GM21381 (cell line): ENCODE data around the gene ADAMTS6.

Experiments used
- ATAC-seq: cut with Tn5 transposase; IDR thresholded peaks from one replicate; pipeline ENCODE4 v1.9.1; 2021; ENCODE audit warnings: mild to moderate bottlenecking, moderate library complexity; ENCODE audit not compliant: unreplicated experiment

ADAMTS6 gene

DNA sequence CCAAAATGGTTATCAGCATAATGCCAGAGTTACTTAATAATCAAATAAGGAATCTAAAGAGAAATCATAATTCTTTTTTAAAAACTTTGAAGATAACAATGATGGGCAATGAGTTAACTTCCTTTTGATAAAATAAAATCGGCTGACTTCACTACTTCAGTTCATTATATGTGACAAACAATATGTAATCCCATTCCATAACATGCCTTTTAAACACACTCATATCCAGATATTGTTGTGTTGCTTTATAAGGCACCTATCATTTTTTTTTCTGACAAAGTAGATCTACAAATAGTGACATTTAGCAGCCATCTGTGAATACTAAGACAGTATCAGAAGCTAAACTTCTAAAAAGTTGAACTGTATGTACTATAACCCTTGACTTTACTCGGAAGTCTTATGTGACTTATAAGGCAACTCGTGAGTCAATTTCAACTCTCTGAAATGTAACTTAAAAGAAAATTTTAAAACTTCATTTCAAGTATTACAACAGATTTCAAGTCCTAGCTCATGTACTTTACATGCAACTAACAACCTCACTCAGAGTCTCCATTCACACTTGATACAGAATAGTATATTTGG is 7.5 kb downstream of the ADAMTS6 start:
- ATAC-seq = no peak

DNA sequence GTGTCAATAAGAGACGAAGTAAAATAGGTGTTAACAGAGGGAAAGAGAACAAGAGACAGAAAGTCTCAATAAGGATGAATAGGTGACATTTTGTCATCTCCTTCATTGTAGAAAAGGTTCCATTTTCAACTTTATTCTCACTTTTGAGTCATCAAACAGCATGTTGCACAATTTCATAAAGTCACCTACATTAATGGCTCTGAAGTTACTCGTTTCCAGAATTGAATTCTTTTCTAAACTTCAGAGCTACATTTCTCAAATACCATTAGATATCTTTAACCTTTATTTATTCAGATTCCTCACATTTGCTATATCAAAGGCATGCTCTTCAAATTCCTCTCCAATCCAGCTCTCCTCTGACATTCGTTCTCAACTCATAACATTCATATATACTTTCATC is 13.1 kb downstream of the ADAMTS6 start:
- ATAC-seq = no peak

DNA sequence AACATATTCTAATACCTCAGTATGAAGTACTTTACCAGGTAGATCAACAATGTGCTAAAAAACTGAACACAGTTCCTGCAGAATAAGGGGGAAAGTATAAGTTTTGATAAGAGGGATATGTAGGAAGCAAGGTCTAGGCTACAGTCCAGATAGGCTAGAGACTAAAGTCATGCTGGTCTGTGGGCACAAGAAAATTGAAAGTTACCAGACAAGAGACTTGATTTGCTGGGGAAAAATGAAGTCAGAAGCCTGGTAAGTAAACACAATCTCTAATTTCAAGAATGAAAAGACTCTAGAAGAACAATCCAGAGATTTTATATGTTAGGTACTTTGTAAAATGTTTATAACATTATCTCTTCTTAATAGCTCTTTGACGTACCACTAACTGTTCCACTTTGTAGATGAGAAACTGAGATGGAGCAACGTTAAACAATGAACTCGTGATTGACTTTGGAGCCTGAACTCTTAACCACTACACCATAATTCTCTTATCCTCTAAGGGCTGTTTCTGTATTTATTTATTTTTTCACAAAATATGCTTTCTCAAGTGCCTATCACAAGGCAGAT is 19.5 kb downstream of the ADAMTS6 start:
- ATAC-seq = no peak

DNA sequence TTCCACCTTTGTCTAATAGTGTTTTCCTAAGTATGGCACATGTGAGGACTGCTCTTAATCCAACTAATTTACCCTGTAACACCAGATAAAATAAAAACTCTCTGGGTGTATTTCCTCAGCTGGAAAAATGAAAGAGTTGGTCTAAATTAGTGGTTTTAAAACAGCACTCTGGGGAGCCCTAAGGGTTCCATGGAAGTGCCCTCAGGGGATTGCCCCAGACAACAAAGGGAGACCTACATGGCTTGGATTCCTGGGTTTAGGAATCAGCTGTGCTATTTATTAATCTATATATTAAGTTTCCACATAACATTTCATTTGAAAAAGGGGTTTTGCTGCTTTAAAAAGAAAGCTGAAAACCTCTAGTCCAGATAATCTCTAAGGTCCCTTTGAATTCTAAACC is 20.2 kb downstream of the ADAMTS6 start:
- no peak for ATAC-seq

DNA sequence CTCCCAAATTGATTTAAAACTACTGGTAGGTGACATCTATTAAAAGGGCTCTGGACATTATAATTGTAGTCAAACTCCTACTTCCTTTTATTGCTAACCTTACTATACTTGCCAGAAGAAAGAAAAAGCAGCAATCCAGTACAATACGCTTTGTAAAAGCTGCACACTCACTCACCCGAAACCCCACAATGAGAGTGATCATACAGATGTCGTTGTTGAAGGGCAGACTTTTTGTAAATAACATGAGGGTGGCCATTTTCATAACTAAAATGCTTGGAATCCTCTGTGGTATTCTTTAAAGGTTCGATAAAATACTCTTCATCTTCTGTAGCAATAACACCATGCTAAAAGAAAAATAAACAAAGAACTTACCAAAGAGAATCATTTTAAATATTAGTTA is 21.7 kb downstream of the ADAMTS6 start:
- ATAC-seq = no peak

DNA sequence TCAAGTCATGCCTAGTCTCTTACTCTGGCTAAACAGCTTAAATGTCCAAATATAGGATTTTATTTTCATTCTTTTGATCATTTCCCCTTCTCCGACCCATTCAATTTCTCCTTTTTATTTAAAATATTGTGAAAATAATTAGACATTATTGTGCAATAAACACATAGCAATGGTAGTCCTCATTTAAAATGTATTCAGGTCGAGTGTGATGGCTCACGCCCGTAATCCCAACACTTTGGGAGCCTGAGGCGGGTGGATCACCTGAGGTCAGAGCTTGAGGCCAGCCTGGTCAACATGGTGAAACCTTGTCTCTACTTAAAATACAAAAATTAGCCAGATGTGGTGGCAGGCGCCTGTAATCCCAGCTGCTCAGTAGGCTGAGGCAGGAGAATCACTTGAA is 26.7 kb downstream of the ADAMTS6 start:
- ATAC-seq = no peak

DNA sequence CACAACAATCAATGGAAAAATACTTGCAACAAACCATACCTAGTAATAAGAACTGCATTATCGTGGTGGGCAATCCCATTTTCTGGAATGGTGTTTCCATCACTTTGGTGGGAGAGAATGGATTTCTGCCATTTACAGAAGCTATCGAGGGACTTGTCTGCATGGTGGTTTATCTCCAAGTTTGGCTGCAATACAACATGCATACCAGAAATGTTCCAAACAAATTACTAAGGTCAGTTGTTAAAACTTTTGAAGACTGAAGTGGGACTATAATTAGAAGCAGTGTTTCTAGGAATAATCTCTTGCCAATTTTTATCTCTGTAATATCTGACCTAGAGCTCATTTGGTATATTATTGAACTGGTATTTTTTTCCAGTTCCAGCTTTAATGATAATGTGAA is 30.3 kb downstream of the ADAMTS6 start:
- no peak for ATAC-seq

DNA sequence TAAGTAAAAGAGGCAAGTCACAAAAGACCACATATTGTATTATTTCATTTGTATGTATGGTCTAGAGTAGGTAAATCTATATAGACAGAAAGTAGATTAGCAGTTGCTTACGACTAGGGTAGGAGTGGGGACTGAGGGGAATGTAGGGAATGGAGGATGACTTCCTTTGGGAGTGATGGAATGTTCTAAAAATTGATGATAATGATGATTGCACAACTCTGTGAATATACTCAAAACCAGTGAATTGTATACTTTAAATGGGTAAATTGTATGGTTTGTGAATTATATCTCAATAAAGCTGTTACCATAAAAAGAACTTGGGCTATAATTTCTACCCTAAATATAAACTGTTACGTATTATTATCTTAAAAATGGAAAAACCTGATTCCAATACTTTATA is 35.0 kb downstream of the ADAMTS6 start:
- ATAC-seq = no peak

DNA sequence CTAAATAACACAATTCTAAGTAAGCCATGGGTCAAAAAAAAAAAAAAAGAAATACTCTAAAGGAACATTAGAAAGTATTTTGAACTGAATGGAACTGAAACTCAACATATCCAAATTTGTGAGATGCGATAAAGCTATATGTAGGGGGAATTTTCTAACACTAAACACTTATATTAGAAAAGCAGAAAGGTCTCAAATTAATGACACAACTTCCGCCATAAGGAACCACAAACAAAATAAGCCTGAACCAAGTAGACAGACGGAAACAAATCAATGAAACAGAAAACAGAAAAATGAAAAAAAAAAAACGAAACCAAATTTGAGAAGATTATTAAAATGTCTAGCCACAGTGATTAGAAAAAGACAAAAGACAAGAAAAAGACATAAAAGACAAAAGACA is 39.9 kb downstream of the ADAMTS6 start:
- no peak for ATAC-seq

DNA sequence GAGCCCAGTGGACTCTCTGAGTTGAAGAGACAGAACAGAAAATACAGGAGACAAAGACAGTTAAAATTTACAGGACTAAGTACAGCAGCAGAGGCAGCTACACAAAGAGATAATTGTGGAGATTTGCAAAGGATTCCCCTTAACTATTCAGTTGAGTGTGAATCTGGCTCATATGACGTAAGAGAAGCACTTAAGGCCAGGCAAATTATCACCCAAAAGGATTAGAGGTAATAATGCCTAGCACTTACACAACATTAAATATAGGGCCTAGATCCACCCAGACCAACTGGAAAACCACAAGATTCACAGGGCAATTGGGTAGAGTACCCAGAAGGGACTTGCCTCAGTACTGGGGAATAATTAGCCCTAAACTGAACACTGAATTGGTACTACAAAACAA is 41.3 kb downstream of the ADAMTS6 start:
- no peak for ATAC-seq

DNA sequence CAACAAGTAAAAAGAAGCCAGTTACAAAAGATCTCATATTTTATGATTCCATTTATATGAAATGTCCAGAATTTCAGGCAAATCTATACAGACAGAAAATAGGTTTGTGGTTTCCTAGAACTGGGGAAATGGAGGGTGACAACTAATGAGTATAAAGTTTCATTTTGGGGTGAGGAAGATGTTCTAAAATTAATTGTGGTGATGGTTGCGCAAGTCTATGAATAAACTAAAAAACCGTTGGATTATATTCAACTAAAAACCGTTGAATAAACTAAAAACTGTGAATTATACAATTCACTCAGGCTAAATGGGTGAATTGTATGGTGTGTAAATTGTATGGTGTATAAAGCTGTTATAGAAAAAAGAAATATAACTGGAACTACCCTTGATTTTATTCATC is 47.6 kb downstream of the ADAMTS6 start:
- ATAC-seq = no peak

DNA sequence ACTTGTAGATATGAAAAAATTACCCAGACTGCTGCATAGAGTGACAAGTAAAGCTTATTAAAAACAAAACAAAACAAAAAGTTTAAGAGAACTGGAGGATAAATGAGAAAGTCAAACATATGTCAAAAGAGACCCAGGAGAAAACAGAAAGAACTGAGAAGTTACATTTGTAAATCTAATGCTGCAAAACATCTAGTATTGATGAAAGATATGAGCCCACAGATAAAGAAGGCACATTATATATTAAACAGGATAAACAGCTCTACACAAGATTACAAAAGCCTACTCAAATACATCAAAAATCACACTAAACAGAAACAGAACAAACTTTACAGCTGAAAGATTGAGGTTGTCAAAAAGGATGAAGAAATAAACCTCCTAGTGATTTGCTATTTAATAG is 55.1 kb downstream of the ADAMTS6 start:
- ATAC-seq = no peak

DNA sequence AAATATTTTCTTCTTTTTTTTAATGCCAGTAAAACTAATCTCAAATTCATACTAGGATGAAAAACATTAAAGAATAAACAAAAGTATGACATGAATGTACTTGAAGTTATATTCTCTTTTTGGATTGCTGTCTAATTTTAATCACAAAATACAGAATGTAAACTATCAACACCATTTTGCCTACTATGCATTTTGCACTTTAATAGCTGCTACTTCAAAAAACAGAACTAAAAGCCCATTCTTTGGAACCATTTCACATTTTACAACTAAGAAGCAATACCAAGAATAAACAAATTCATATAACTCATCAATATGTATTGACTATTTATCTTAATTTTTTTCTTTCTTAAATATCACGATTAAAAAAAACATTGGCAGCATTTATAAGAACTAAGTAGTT is 58.1 kb downstream of the ADAMTS6 start:
- ATAC-seq = no peak

DNA sequence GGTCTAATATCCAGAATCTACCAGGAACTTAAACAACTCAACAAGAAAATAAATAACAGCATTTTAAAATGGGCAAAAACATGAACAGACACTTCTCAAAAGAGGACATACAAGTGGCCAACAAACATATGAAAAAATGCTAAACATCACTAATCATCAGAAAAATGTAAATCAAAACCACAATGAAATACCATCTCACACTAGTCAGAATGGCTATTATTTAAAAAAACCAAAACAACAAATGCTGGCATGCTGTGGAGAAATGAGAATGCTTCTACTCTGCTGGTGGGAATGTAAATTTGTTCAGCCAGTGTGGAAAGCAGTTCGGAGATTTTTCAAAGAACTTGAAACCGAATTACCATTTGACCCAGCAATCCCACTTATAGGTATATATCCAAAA is 63.1 kb downstream of the ADAMTS6 start:
- ATAC-seq = no peak

DNA sequence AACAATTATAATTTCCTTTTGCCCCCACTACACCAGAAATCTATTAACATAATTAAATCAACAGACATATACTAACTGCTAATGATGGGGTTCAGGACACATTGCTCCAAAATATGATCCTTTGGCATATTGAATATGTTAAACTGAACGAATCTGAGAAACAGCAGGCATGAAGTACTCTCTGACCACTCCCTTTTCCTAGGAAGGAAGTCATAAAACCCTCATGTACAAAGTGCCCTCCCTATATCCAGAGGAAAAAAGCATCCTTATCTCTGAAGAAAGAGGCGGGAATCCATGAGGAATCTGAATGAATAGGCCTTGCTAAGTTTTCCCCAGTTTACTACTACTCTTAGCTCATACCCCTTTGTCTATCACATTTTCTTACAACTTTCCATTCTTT is 67.9 kb downstream of the ADAMTS6 start:
- no peak for ATAC-seq

DNA sequence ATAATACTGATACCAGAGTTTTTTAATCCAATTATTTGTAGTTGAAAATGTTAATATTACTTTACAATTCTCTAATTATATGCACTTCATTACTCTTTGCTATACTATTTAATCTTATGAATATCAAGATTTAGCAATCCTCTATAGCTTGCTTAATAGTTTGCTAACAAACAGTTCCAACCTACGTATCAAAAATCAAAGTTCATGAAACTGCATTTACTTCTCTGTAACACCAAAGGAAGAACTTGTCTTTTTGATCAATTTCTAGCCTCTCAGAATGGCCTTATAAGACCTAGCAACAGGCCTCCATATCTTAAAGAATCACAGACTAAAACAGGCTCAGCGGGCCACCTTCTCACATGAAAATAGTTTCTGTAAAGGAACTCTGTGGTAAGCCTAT is 68.9 kb downstream of the ADAMTS6 start:
- no peak for ATAC-seq

DNA sequence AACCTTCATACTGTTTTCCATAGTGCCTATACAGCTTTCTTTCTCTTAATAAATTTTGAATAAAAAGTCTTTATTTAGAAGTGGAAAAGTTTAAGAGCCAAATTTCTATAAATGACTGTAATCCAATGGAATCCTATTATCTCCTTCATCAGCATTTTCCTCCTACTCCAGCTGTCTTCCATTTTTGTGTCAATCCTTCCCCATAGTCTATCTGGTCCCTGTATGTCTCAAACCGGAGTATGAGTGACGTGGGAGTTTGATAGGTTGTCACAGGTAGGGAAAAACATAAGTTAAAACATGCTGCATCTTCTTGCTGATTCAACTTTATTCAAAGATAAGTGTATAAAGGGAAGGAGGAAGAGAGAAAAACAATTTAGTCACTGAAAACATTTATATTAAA is 70.4 kb downstream of the ADAMTS6 start:
- ATAC-seq = no peak

DNA sequence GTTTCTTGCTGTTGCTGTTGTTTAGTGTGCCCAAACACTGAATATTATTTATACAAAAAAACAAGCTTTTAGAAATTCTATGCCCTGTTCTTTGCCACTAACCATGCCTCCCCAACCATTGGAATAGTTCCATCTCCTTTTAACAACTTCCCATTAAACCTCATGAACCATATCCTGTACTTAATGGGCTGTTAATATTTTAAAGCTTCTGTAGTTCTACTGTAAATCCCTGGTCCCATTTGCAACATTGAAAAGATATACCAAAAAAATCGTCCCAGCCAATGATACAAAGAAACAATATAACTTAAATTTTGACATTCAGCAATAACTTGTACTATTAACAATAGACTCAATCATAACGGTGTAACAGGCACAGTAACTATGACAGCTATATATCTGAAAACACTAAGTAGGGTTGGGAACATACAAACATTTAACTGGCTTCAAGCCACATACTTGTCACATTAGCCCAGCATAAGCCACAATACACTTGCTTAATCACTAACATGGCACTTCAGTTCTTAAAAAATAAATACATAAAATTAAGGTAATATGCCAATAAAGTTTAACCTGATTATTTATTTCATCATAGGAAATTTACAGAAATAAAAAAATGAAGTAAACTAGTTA is 86.1 kb downstream of the ADAMTS6 start:
- no peak for ATAC-seq

DNA sequence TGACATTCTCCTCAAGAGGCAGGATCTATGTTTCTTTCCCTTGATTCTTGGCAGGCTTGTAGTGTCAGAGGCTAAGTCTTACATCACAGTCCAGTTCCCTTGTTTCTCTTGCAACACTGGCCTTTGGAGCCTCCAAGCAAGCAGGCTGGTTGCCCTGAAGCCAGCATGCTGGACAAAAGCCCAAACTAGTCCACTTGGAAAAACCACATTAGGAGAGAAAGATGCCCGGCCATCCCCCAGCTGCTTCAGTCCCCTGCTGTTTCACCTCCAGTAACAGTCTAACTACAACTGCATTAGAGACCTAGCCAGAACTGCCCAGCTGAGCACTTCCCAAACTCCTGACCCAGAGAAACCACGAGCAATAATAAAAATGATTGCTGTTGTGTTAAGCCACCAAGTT is 87.6 kb downstream of the ADAMTS6 start:
- no peak for ATAC-seq

DNA sequence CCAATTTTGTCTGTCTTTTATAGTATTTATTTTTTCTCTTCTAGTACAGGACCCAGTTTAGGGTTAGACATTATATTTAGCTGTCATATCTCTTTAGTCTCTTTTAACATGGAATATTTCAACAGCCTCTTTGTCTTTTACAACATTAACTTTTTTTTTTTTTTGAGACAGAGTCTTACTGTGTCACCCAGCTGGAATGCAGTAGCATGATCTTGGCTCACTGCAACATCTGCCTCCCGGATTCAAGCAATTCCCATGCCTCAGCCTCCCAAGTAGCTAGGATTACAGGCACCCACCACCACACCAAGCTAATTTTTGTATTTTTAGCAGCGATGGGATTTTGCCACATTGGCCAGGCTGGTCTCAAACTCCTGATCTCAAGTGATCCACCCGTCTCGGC is 90.1 kb downstream of the ADAMTS6 start:
- ATAC-seq = no peak

DNA sequence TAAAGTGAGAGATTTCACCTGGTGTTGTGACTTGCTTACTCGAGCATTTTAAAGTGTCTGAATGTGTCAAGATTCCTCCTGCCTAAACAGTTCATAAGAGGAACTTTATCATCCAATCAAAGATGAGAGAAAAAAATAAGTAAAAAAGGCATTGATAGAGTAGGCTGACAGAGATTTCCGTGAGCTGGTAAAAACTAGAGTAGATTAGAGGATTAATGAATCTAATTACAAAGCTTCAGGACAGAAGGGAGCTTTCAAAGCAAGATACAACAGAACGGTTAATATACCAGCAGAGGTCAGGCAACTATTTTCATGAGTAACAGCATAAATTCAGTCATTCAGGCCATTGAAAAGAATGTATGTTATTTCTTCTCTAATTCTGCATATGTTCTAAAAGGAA is 91.5 kb downstream of the ADAMTS6 start:
- ATAC-seq = no peak

DNA sequence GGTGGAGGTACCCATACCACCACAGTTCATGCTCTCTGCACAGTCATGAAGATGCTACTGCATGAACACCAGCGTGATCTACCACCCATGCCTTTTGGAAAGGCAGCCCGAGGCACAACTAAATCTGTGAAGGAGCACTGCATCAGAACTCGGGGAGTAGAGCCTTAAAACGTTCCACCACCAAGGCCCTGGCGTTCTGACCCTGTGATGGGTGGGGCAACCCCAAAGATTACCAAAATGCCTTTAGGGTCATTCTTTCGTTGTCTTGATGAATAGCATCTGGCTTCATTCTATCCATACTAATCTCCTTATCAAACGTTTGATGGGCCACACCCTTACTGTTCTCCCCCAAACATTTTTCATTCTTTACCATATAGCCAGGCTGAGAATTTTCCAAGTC is 97.9 kb downstream of the ADAMTS6 start:
- no peak for ATAC-seq

DNA sequence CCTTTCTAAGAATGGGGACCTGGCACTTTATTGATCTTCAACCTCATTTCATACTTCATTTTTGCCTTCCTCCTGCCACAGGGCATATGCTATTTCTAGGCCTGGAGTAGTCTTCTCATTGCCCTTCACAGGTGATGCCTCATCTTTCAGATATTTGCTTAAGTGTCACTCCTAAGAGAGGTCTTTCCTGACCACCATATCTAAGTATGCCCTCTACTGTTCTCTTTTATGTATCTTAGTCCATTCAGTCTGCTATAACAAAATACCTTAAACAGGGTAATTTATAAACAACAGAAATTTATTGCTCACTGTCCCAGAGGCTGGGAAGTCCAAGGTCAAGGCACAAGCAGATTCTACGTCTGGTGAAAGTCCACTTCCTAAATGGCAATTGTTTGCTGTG is 99.1 kb downstream of the ADAMTS6 start:
- ATAC-seq = no peak
